Testis (tissue), 3 donors: ENCODE data around the gene ING4. TPM values are rescaled to one million over a fixed set of nuclear protein-coding genes. Genes with fewer than 3 reads are reported as not detected.

Experiments used
- DNase-seq: peaks from one replicate; pipeline ENCODE4 v3.0.0-alpha.2; 2019
- H3K27ac ChIP-seq, 2 donors: fragments of 200-600 bp; sonication (generic); one replicate each; pipeline ENCODE4 v1.5.1; 2019
- H3K27me3 ChIP-seq: fragments of 200-600 bp; sonication (generic); one replicate; pipeline ENCODE4 v1.5.1; 2019
- H3K36me3 ChIP-seq: fragments of 200-600 bp; sonication (generic); one replicate; pipeline ENCODE4 v1.5.1; 2017; ENCODE audit warnings: low read depth; ENCODE audit errors: missing control alignments
- H3K4me1 ChIP-seq: fragments of 200-600 bp; sonication (generic); one replicate; pipeline ENCODE4 v1.5.1; 2019
- H3K4me3 ChIP-seq, 2 donors: fragments of 200-600 bp; sonication (generic); one replicate each; pipeline ENCODE4 v1.5.1; 2017 to 2019
- H3K9me3 ChIP-seq: fragments of 200-600 bp; sonication (generic); one replicate; pipeline ENCODE4 v1.5.1; 2017
- POLR2A ChIP-seq: fragments of 450-650 bp; IDR thresholded peaks from one replicate; pipeline ENCODE4 v1.6.1; 2017; ENCODE audit warnings: antibody characterized with exemption, mild to moderate bottlenecking, moderate library complexity
- WGBS, 2 donors: methylation state at CpG; one replicate each; pipeline ENCODE4 v1.1.5; 2018; 5-methylcytosine and 5-hydroxymethylcytosine counted together
- intact Hi-C: fragments of 100-400 bp; cut with DNase I; formaldehyde crosslinking; loops from one replicate; pipeline ENCODE4 v1.15.1; 2023; ENCODE audit warnings: low total_unique reads
- polyA plus RNA-seq: library from polyadenylated mRNA; stranded (reverse); fragments of 350-450 nt; fragmentation: Illumina TruSeq; extraction: RNeasy Lipid Tissue Mini Kit (QIAGEN cat#74804); gene quantifications from one replicate; pipeline ENCODE4 v1.2.3, GENCODE V29; 2014; ENCODE audit warnings: low read depth, low replicate concordance; ENCODE audit not compliant: insufficient read depth
- total RNA-seq, 2 donors: library from RNA; depleted of rRNA; stranded (reverse); fragments of >200 nt; gene quantifications; one replicate each; pipeline ENCODE4 v1.2.3, GENCODE V29; 2016
- TF ChIP-seq, protein P1 (sequence below), 3 experiments: fragments of 450-650 bp in 2 of 3; fragments of 200-600 bp in 1 of 3; sonication (generic) in 1 of 3; IDR thresholded peaks; one replicate each; pipeline ENCODE4 v1.5.1; 2016 to 2019; ENCODE audit warnings: antibody characterized with exemption in 3 of 3, mild to moderate bottlenecking in 2 of 3, moderate library complexity in 1 of 3

The ING4 gene
- total and polyA plus RNA-seq, 3 donors from 2014 or later, result 48.1 to 63.0 (median 58.3) TPM

DNA sequence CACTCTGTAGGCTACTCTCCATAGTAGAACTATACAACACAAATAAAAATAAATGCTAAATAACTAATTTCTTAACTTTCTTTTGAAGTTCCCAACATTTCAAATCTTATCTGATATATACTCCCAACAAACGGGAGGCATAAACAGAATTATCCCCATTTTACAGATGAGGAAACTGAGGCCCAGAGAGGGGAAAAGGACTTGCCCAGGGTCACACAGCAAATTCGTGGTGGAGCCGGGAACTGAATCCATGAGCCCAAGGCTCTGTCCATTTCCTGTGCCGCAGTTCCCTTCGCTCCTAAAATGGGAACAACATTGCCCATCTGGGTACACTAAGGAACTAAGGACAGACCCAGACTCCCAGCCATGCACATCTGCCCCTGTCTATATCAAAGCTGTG lies 14.0 kb upstream of the ING4 start:
- TF ChIP-seq, protein P1, sequence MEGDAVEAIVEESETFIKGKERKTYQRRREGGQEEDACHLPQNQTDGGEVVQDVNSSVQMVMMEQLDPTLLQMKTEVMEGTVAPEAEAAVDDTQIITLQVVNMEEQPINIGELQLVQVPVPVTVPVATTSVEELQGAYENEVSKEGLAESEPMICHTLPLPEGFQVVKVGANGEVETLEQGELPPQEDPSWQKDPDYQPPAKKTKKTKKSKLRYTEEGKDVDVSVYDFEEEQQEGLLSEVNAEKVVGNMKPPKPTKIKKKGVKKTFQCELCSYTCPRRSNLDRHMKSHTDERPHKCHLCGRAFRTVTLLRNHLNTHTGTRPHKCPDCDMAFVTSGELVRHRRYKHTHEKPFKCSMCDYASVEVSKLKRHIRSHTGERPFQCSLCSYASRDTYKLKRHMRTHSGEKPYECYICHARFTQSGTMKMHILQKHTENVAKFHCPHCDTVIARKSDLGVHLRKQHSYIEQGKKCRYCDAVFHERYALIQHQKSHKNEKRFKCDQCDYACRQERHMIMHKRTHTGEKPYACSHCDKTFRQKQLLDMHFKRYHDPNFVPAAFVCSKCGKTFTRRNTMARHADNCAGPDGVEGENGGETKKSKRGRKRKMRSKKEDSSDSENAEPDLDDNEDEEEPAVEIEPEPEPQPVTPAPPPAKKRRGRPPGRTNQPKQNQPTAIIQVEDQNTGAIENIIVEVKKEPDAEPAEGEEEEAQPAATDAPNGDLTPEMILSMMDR (IDR thresholded peaks at IDR 0.05), result no peak
- no peak for TF ChIP-seq POLR2A
- DNase-seq, result no peak
- no peaks in the 10 kb centered on the region for H3K36me3 ChIP-seq
- H3K27me3 ChIP-seq, result no peaks in the 10 kb centered on the region
- H3K9me3 ChIP-seq, result no peaks in the 10 kb centered on the region
- H3K4me1 ChIP-seq, result no peaks in the 10 kb centered on the region
- no peak overlapping the region for H3K4me3 ChIP-seq
- WGBS, 2 donors, result 88 to 94% methylated on average over 5 of the region's 5 CpGs
- intact Hi-C loops, result no loop called here
- no peak overlapping the region for H3K27ac ChIP-seq

DNA sequence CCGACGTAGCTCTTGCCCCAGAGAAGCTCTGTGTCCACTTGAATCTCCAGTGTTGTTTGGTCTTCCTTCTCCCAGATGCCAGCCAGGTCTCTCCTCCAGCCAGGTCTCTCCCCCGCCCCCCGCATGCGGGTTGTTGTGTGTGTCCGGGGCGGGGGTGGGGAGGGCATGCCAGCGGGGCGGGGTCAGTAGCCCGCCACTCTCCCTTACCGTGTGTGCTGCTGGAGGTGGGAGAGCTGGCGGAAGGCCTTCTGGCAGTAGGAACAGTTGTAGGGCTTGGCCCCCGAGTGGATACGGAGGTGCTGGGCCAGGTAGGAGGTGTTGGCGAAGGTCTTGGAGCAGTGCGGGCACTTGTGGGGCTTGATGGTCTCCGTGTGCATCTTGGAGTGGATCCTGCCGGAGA lies 9.2 kb upstream of the ING4 start:
- no peak for DNase-seq
- Histone ChIP-seq H3K4me1 (no peaks in the 10 kb centered on the region), H3K27me3 (no peaks in the 10 kb centered on the region), H3K36me3 (peaks cover 7% of the 10 kb centered on the region), H3K27ac (no peak overlapping the region), H3K9me3 (no peaks in the 10 kb centered on the region), H3K4me3 (no peak overlapping the region)
- WGBS, 2 donors, result 85 to 91% methylated on average over 18 of the region's 18 CpGs
- TF ChIP-seq POLR2A, result no peak
- TF ChIP-seq, protein P1 (IDR thresholded peaks at IDR 0.05), result no peak
- intact Hi-C loops, result no loop called here

DNA sequence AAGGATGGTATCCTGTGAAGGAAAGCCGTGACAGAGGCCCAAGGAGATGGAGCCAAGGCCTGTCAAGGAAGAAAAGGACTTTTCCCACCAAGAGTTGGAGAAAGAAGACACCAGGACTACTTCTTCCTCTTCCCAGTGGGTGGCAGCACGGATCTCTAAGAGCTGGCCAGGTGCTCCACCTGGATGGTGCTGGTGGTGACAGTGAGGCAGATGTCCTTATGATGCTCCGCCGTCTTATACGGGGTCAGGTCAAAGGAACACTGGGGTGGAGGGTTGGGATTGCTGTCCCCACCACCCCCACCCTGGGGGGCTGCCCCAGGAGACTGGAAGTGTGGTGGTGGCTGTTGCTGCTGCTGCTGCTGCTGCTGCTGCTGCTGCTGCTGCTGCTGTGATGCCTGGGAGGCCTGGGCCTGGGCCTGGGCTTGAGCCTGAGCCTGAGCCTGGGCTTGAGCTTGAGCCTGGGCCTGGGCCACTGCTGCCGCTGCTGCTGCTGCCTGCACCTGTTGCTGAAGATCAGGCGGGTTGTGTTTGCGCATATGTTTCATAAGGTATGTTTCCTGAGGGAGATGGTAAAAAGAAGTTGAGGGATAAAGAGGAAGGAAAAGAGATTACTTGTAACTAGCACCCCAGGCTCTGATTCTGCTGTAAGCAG lies 4.8 kb upstream of the ING4 start:
- H3K4me3 ChIP-seq, result no peak overlapping the region
- WGBS, 2 donors, result 85 to 91% methylated on average over 6 to 8 of the region's 8 CpGs
- H3K9me3 ChIP-seq, result no peaks in the 10 kb centered on the region
- TF ChIP-seq, protein P1 (IDR thresholded peaks at IDR 0.05), result no peak
- no peak for TF ChIP-seq POLR2A
- H3K27ac ChIP-seq, result no peak overlapping the region
- H3K27me3 ChIP-seq, result no peaks in the 10 kb centered on the region
- DNase-seq, result no peak
- H3K36me3 ChIP-seq, result peaks cover 7% of the 10 kb centered on the region
- intact Hi-C loops, result no loop called here
- no peaks in the 10 kb centered on the region for H3K4me1 ChIP-seq

DNA sequence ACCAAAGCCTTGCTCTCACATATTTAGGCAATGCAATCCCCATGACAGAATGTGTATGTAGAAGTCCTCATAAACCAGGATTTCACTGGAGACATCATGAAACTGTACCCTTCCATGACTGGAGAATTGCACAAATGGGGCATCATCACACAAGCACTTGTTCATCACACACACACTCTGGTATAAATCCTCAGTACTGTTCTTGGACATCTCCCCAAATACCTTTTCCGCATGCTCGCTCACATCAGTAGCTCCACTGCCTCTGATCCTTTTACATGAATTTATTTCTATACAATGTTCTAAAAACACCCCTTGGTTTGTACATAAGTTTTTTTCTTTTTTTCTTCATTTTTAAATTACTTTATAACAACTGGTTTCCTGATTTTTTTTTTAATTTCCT lies 3.3 kb upstream of the ING4 start:
- H3K27ac ChIP-seq, result no peak overlapping the region
- H3K4me1 ChIP-seq, result peaks cover 9% of the 10 kb centered on the region
- H3K9me3 ChIP-seq, result no peaks in the 10 kb centered on the region
- no peak for DNase-seq
- peaks cover 7% of the 10 kb centered on the region for H3K36me3 ChIP-seq
- TF ChIP-seq, protein P1 (IDR thresholded peaks at IDR 0.05), result no peak
- TF ChIP-seq POLR2A, result no peak
- WGBS, 2 donors, result 95 to 97% methylated on average over 2 of the region's 2 CpGs
- no peak overlapping the region for H3K4me3 ChIP-seq
- no peaks in the 10 kb centered on the region for H3K27me3 ChIP-seq
- intact Hi-C loops, result no loop called here

DNA sequence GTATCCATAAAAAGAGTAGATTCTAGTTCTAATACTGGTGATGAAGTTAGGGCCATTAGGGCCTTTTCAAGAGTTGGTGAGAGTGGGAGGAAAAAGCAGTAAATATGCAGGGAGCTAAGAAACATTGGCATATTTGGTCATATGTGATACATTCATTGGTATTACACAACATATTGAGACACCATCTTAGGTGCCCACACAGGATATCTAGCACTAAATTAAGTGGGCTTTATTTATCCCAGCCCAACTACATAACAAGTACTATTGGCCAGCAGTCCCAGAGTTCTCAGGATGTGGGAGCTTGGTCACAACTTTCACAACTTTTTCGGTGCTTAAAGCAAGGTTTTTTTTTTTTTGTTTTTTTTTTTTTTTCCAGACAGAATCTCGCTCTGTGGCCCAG lies 2.0 kb upstream of the ING4 start:
- Histone ChIP-seq H3K36me3 (no peaks in the 10 kb centered on the region), H3K27me3 (no peaks in the 10 kb centered on the region), H3K27ac (no peak overlapping the region), H3K9me3 (no peaks in the 10 kb centered on the region), H3K4me1 (peaks cover 9% of the 10 kb centered on the region), H3K4me3 (no peak overlapping the region)
- DNase-seq, result no peak
- 78 to 87% methylated on average over 2 of the region's 2 CpGs for WGBS, 2 donors
- intact Hi-C loops, result no loop called here
- TF ChIP-seq, protein P1 (IDR thresholded peaks at IDR 0.05), result no peak
- no peak for TF ChIP-seq POLR2A
